Measurements from ENCODE around the gene C11orf16. TPM values are rescaled to one million over a fixed set of nuclear protein-coding genes. Genes with fewer than 3 reads are reported as not detected.

Gene C11orf16
- polyA plus RNA-seq, 1 of the 3 experiments (the other 2 are of a cell fraction), result not detected

- H3K4me1 ChIP-seq (ENCODE audit: control insufficient read depth in 1 of 2, insufficient read depth in 2 of 2, low read depth in 1 of 2, low read length in 1 of 2), result peaks cover 17 to 30% of the 10 kb centered on the region in 2 experiments
- peaks cover 6 to 12% of the 10 kb centered on the region in 2 experiments for H3K36me3 ChIP-seq (replicated peaks in 1 of 2; ENCODE audit: control insufficient read depth in 1 of 2, insufficient read depth in 2 of 2, low read length in 1 of 2)
- peaks cover 5% of the 10 kb centered on the region; the same call in 1 of the 2 replicates for H4K20me1 ChIP-seq (ENCODE audit: insufficient read depth)
- H3K27ac ChIP-seq (ENCODE audit: low read depth in 2 of 2, low read length in 1 of 2), result peak within 1 kb of the TSS; percentile 88 to 89
- peak within 1 kb of the TSS; percentile 86 for H2AFZ ChIP-seq (ENCODE audit: low read depth)
- no peaks in the 10 kb centered on the region for H3K27me3 ChIP-seq (ENCODE audit: insufficient read depth)
- WGBS (ENCODE audit: low lambda C conversion rate), result 1% methylated on average over 17 of the region's 68 CpGs
- H3K4me3 ChIP-seq (ENCODE audit: low read depth in 2 of 2, low read length in 1 of 2), result peak within 1 kb of the TSS; percentile 77 to 90
- POLR2A ChIA-PET, result interaction anchor here (0.6 to 1.4 kb wide), 6 partner anchors 29 to 664 kb away, joined by 3 to 8 read pairs (median 4); no protein-coding TSS in a partner anchor
- H3F3A ChIP-seq (replicated peaks; ENCODE audit: insufficient read depth), result peaks cover 24% of the 10 kb centered on the region
- peak within 1 kb of the TSS; percentile 91 for H3K9ac ChIP-seq
- H3K9me3 ChIP-seq, result no peaks in the 10 kb centered on the region
- peak within 1 kb of the TSS; percentile 98 for H3K4me2 ChIP-seq
- H3K9me2 ChIP-seq, result no peaks in the 10 kb centered on the region
- CTCF ChIA-PET, result interaction anchor here (0.8 to 2.4 kb wide), 7 partner anchors 11 to 226 kb away, joined by 3 to 15 read pairs (median 6); no protein-coding TSS in a partner anchor
- DNase-seq, result peak; percentile 99
- H3K79me2 ChIP-seq (ENCODE audit: insufficient read depth), result peaks cover 44% of the 10 kb centered on the region
- no peak for TF ChIP-seq USF1 (IDR thresholded peaks at IDR 0.05; ENCODE audit: borderline replicate concordance, low read depth)
- TF ChIP-seq MEF2A (IDR thresholded peaks at IDR 0.05; ENCODE audit: borderline replicate concordance, low read depth), result no peak
- 0 out of 2 replicates have a peak, but pooled peaks have one; percentile 18 for TF ChIP-seq RFX5 (IDR thresholded peaks at IDR 0.05; ENCODE audit: low read length)
- TF ChIP-seq MXI1 (IDR thresholded peaks at IDR 0.05; ENCODE audit: low read depth, low read length), result no peak
- no peak for TF ChIP-seq ZBTB33 (IDR thresholded peaks at IDR 0.05; ENCODE audit: borderline replicate concordance, low read depth)
- no peak for TF ChIP-seq JUND (IDR thresholded peaks at IDR 0.05)
- no peak for TF ChIP-seq EZH2phosphoT487 (IDR thresholded peaks at IDR 0.05; ENCODE audit: borderline replicate concordance, low read depth)
- no peak for TF ChIP-seq RXRA (IDR thresholded peaks at IDR 0.05; ENCODE audit: borderline replicate concordance, low read depth)
- no peak for TF ChIP-seq RCOR1 (IDR thresholded peaks at IDR 0.05; ENCODE audit: low read length)
- no peak for TF ChIP-seq GATA2 (CRISPR knock-in tag; IDR thresholded peaks at IDR 0.05)
- TF ChIP-seq NRF1 (IDR thresholded peaks at IDR 0.05; ENCODE audit: low read depth, low read length), result peak; percentile 91
- no peak for TF ChIP-seq NFIC (IDR thresholded peaks at IDR 0.05; ENCODE audit: borderline replicate concordance)
- peak; percentile 53 for TF ChIP-seq CHD2 (IDR thresholded peaks at IDR 0.05; ENCODE audit: low read length, partially characterized antibody)
- no peak for TF ChIP-seq USF2 (IDR thresholded peaks at IDR 0.05; ENCODE audit: borderline replicate concordance, low read depth, low read length)
- TF ChIP-seq FOXM1 (IDR thresholded peaks at IDR 0.05; ENCODE audit: low read depth), result no peak
- no peak for TF ChIP-seq REST (IDR thresholded peaks at IDR 0.05; ENCODE audit: low read depth, low read length)
- no peak; the same call in 1 of the 2 replicates for TF ChIP-seq ELF1 (IDR thresholded peaks at IDR 0.05)
- no peak for TF ChIP-seq FOXJ3 (CRISPR knock-in tag; IDR thresholded peaks at IDR 0.05)
- peak; percentile 8; the same call in 1 of the 2 replicates for TF ChIP-seq SIN3A (IDR thresholded peaks at IDR 0.05; ENCODE audit: borderline replicate concordance, low read depth, low read length)
- no peak for TF ChIP-seq PBX3 (IDR thresholded peaks at IDR 0.05)
- TF ChIP-seq TAF1 (IDR thresholded peaks at IDR 0.05; ENCODE audit: borderline replicate concordance, low read depth, low read length), result peak; percentile 73
- TF ChIP-seq IRF3 (IDR thresholded peaks at IDR 0.05; ENCODE audit: low read depth, low read length), result no peak
Observed at GRCh38 chr11:8911029-8911823, 21.5 kb downstream of the C11orf16 start, which contains the start of gene AKIP1. Gene AKIP1, plus strand, starts transcription at chr11:8911189. Its CDS starts 261 bp downstream, at chr11:8911450.
